NB4 (cell line): Measurements from ENCODE around the gene NEK8.

Source experiments
- POLR2A ChIP-seq: IDR thresholded peaks from 2 replicates; pipeline ENCODE4 v1.6.1; 2011; ENCODE audit warnings: mild to moderate bottlenecking; ENCODE audit not compliant: insufficient read length; ENCODE audit errors: extremely low read depth
- TF ChIP-seq, protein P1 (sequence below): IDR thresholded peaks from one replicate; pipeline ENCODE4 v1.5.1; 2012; ENCODE audit warnings: low read depth, low read length
- TF ChIP-seq, protein P2 (sequence below): IDR thresholded peaks from 2 replicates; pipeline ENCODE4 v1.6.1; 2011; ENCODE audit warnings: low read depth, low read length

DNA sequence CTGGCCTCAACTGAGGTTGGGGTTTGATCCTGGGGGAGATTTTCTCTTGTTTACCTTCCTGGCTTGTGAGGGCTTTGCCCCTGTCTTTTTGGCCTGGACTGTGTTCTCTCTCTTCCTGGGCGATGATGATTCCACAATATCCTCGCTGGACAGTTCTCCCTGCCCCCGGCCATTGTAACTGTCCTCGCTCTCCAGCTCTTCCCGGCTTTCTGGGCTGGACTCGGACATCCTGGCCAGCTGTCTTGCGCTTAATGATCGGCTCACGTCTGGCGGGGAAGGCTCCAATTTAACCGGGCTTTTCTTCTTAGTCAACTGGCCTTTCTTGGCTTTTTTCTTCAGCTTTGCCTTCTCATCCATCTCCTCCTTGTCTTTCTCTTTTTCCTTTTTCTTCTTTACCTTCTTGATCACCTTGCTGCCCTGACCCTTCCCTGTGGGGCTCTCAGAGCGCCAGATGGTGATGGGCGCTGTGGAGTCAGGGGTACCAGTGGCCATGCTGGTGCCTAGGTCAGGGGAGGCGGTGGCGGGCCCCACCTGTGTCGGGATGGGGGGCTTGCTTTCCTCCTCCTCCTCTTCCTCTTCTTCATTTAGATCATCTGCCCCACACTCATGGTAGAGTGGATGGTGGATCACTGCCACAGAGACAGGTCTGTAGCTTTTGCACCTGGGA is 24.9 kb upstream of the NEK8 start:
- TF ChIP-seq, protein P1, sequence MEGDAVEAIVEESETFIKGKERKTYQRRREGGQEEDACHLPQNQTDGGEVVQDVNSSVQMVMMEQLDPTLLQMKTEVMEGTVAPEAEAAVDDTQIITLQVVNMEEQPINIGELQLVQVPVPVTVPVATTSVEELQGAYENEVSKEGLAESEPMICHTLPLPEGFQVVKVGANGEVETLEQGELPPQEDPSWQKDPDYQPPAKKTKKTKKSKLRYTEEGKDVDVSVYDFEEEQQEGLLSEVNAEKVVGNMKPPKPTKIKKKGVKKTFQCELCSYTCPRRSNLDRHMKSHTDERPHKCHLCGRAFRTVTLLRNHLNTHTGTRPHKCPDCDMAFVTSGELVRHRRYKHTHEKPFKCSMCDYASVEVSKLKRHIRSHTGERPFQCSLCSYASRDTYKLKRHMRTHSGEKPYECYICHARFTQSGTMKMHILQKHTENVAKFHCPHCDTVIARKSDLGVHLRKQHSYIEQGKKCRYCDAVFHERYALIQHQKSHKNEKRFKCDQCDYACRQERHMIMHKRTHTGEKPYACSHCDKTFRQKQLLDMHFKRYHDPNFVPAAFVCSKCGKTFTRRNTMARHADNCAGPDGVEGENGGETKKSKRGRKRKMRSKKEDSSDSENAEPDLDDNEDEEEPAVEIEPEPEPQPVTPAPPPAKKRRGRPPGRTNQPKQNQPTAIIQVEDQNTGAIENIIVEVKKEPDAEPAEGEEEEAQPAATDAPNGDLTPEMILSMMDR = no peak
- no peak for TF ChIP-seq POLR2A
- TF ChIP-seq, protein P2, sequence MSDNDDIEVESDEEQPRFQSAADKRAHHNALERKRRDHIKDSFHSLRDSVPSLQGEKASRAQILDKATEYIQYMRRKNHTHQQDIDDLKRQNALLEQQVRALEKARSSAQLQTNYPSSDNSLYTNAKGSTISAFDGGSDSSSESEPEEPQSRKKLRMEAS = no peak
